Measurements from ENCODE around the gene KCNIP3. TPM values are rescaled to one million over a fixed set of nuclear protein-coding genes. Genes with fewer than 3 reads are reported as not detected.

Gene KCNIP3
- total RNA-seq, 2 experiments from 2014 or later, result 0.52 TPM; not detected in 1

DNA sequence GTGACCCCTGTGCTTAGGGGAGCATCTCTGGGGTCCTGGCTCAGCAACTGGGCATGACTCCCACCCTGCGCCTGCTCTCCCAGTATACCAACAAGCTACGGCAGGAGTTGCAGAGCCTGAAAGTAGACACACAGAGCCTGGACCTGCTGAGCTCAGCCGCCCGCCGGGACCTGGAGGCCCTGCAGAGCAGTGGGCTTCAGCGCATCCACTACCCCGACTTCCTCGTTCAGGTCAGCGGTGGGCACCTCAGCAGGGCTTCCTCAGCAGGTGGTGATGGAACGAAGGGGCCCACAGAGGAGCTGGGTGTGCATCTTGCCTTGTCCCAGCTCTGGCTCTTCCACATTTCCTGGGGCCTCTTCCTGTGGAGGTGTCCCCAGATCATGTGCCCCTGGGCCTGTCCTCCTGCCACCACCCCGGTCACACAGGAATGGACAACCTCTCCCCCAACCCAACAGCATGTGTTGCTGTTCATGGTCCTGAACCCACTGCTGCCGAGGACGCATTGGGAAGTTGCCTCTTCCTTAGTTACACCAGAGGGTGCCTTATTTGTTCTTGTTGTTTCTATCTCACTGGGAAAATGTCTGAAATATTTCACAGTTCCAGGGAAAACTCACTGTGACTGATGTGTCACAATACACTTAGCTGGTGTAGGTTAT, 12.1 kb upstream of the KCNIP3 start:
- DNase-seq (no peak), ATAC-seq (ENCODE audit: poor library complexity) (no peak)
- no peaks in the 10 kb centered on the region for H3K27me3 ChIP-seq (ENCODE audit: control insufficient read depth in 1 of 2, insufficient read depth in 2 of 2, low read length in 2 of 2)
- CTCF ChIA-PET, result no interaction called here
- no peak overlapping the region for H3K4me3 Mint-ChIP-seq
- no peak overlapping the region for H3K27ac ChIP-seq (ENCODE audit: low read depth in 1 of 2, low read length in 2 of 2)
- no peaks in the 10 kb centered on the region for H3K36me3 Mint-ChIP-seq (ENCODE audit: low read depth)
- H3K4me1 ChIP-seq (ENCODE audit: insufficient read depth, low read length), result no peaks in the 10 kb centered on the region
- H3K9me3 ChIP-seq (ENCODE audit: control insufficient read depth in 1 of 2, insufficient read depth in 1 of 2, low read length in 2 of 2), result peaks cover 2 to 13% of the 10 kb centered on the region in 2 experiments
- H3K4me1 Mint-ChIP-seq (ENCODE audit: low read depth), result no peaks in the 10 kb centered on the region
- TF ChIP-seq, protein P1, sequence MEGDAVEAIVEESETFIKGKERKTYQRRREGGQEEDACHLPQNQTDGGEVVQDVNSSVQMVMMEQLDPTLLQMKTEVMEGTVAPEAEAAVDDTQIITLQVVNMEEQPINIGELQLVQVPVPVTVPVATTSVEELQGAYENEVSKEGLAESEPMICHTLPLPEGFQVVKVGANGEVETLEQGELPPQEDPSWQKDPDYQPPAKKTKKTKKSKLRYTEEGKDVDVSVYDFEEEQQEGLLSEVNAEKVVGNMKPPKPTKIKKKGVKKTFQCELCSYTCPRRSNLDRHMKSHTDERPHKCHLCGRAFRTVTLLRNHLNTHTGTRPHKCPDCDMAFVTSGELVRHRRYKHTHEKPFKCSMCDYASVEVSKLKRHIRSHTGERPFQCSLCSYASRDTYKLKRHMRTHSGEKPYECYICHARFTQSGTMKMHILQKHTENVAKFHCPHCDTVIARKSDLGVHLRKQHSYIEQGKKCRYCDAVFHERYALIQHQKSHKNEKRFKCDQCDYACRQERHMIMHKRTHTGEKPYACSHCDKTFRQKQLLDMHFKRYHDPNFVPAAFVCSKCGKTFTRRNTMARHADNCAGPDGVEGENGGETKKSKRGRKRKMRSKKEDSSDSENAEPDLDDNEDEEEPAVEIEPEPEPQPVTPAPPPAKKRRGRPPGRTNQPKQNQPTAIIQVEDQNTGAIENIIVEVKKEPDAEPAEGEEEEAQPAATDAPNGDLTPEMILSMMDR (IDR thresholded peaks at IDR 0.05), result no peak
- H3K27me3 Mint-ChIP-seq, result no peaks in the 10 kb centered on the region
- peaks cover under 1% of the 10 kb centered on the region for H3K9me3 Mint-ChIP-seq
- H3K4me3 ChIP-seq (ENCODE audit: low read length), result no peak overlapping the region
- POLR2A ChIA-PET, result no interaction called here
- intact Hi-C loops (cut with DNase I, micrococcal nuclease), result no loop called here
- no peaks in the 10 kb centered on the region for H3K36me3 ChIP-seq (ENCODE audit: insufficient read depth, low read length)
- no peak overlapping the region for H3K27ac Mint-ChIP-seq

DNA sequence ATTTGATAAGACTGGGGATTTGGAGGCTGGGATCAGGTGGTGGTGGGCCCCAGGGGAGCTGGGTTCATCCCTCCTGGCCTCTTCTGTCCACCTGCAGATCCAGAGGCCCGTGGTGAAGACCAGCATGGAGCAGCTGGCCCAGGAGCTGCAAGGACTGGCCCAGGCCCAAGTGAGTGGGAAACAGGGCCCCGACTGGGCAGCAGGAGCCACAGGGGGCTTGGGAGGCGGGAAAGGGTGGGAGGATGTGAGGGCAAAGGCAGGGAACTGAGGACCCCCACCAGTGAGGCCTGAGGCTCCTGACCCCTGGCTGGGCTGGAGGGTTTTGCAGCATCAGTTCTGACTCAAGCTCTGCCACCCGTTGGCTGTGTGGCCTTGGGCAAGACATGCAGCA, 11.6 kb upstream of the KCNIP3 start:
- Histone ChIP-seq H3K4me3 (ENCODE audit: low read length) (no peak overlapping the region), H3K36me3 (ENCODE audit: insufficient read depth, low read length) (no peaks in the 10 kb centered on the region), H3K27me3 (ENCODE audit: control insufficient read depth in 1 of 2, insufficient read depth in 2 of 2, low read length in 2 of 2) (no peaks in the 10 kb centered on the region), H3K27ac (ENCODE audit: low read depth in 1 of 2, low read length in 2 of 2) (no peak overlapping the region), H3K4me1 (ENCODE audit: insufficient read depth, low read length) (no peaks in the 10 kb centered on the region), H3K9me3 (ENCODE audit: control insufficient read depth in 1 of 2, insufficient read depth in 1 of 2, low read length in 2 of 2) (peaks cover 7 to 18% of the 10 kb centered on the region in 2 experiments)
- ChIA-PET POLR2A (no interaction called here), CTCF (no interaction called here)
- H3K36me3 Mint-ChIP-seq (ENCODE audit: low read depth), result no peaks in the 10 kb centered on the region
- no peak for ATAC-seq (ENCODE audit: poor library complexity)
- no peak overlapping the region for H3K4me3 Mint-ChIP-seq
- no peak overlapping the region for H3K27ac Mint-ChIP-seq
- peaks cover 5% of the 10 kb centered on the region for H3K9me3 Mint-ChIP-seq
- H3K27me3 Mint-ChIP-seq, result no peaks in the 10 kb centered on the region
- no peaks in the 10 kb centered on the region for H3K4me1 Mint-ChIP-seq (ENCODE audit: low read depth)
- no peak for DNase-seq
- TF ChIP-seq, protein P1 (IDR thresholded peaks at IDR 0.05), result no peak
- intact Hi-C loops (cut with DNase I, micrococcal nuclease), result no loop called here

DNA sequence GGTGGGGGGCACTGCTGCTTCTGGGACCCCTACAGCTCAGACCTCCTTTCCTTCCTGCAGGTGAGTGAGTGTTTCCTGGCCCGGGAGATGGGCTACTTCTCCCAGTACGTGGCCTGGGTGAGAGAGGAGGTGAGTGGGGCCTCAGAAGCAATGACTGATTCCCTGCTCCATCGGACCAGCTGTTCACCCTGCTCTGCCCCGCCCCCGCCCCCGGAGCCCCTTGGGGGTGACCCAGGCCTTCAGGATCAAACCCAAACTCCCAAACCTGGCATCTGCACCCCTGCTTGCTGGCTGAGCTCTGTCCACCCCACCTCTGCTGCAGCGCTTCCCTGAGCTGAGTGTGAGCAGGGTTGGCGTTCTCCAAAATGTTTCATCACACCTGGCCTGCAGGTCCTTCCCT, 9.8 kb upstream of the KCNIP3 start:
- TF ChIP-seq, protein P1 (IDR thresholded peaks at IDR 0.05), result no peak
- no peak overlapping the region for H3K4me3 ChIP-seq (ENCODE audit: low read length)
- no peaks in the 10 kb centered on the region for H3K36me3 Mint-ChIP-seq (ENCODE audit: low read depth)
- no peak overlapping the region for H3K27ac ChIP-seq (ENCODE audit: low read depth in 1 of 2, low read length in 2 of 2)
- ChIA-PET CTCF (no interaction called here), POLR2A (no interaction called here)
- no peaks in the 10 kb centered on the region for H3K4me1 ChIP-seq (ENCODE audit: insufficient read depth, low read length)
- peaks cover 17 to 23% of the 10 kb centered on the region in 2 experiments for H3K9me3 ChIP-seq (ENCODE audit: control insufficient read depth in 1 of 2, insufficient read depth in 1 of 2, low read length in 2 of 2)
- no peak overlapping the region for H3K4me3 Mint-ChIP-seq
- H3K27me3 ChIP-seq (ENCODE audit: control insufficient read depth in 1 of 2, insufficient read depth in 2 of 2, low read length in 2 of 2), result no peaks in the 10 kb centered on the region
- ATAC-seq (ENCODE audit: poor library complexity) (no peak), DNase-seq (no peak)
- no peaks in the 10 kb centered on the region for H3K36me3 ChIP-seq (ENCODE audit: insufficient read depth, low read length)
- no peak overlapping the region for H3K27ac Mint-ChIP-seq
- no peaks in the 10 kb centered on the region for H3K27me3 Mint-ChIP-seq
- peaks cover 9% of the 10 kb centered on the region for H3K9me3 Mint-ChIP-seq
- H3K4me1 Mint-ChIP-seq (ENCODE audit: low read depth), result no peaks in the 10 kb centered on the region
- intact Hi-C loops (cut with DNase I, micrococcal nuclease), result no loop called here

Measured in CD4-positive, alpha-beta T cell (primary cell).